HEK293 (cell line): ENCODE measurements around the gene PDE2A.

Source experiments
- CTCF ChIA-PET: fragments of 350-600 bp; formaldehyde crosslinking; extraction: SDS; loops from one replicate; lab custom pipeline; 2021; ENCODE audit warnings: antibody characterized with exemption; lab: Yijun Ruan, JAX
- POLR2A ChIA-PET: fragments of 300-600 bp; formaldehyde crosslinking; extraction: SDS; loops from one replicate; lab custom pipeline; 2020; ENCODE audit warnings: antibody characterized with exemption, inconsistent platforms; lab: Yijun Ruan, JAX
- H3K27ac ChIP-seq: fragments of 200-500 bp; sonication (Bioruptor generic); 2 replicates; pipeline ENCODE4 v1.5.1; 2014; ENCODE audit warnings: low read depth, low read length, control low read depth, inconsistent platforms; ENCODE audit errors: extremely low read depth
- H3K36me3 ChIP-seq, 2 experiments: fragments of 200-500 bp in 1 of 2; sonication (Bioruptor generic) in 1 of 2; 1 replicate in 1 of 2; 2 replicates in 1 of 2; pipeline ENCODE4 v1.5.1; 2014 to 2017; ENCODE audit warnings: inconsistent platforms in 2 of 2, low read length in 2 of 2; ENCODE audit not compliant: control insufficient read depth in 2 of 2, insufficient read depth in 1 of 2
- H3K4me1 ChIP-seq: fragments of 200-500 bp; sonication (Bioruptor generic); 2 replicates; pipeline ENCODE4 v1.5.1; 2014; ENCODE audit warnings: mild to moderate bottlenecking, low read length, inconsistent platforms; ENCODE audit not compliant: control insufficient read depth, insufficient read depth
- H3K4me3 ChIP-seq: 2 replicates; pipeline ENCODE4 v1.5.1; 2011; ENCODE audit warnings: low read depth, mild to moderate bottlenecking, control low read depth, low read length, moderate library complexity
- H3K9me3 ChIP-seq: fragments of 200-500 bp; sonication (Bioruptor generic); 2 replicates; pipeline ENCODE4 v1.5.1; 2014; ENCODE audit warnings: low read depth, low read length, inconsistent platforms; ENCODE audit not compliant: control insufficient read depth, insufficient read depth
- AEBP2 ChIP-seq: fragments of 450-650 bp; formaldehyde crosslinking; IDR thresholded peaks from 2 replicates; pipeline ENCODE4 v1.5.1; 2016; ENCODE audit warnings: missing biosample characterization, missing genetic modification characterization, borderline replicate concordance
- GLIS2 ChIP-seq: fragments of 450-650 bp; formaldehyde crosslinking; IDR thresholded peaks from 2 replicates; pipeline ENCODE4 v1.5.1; 2016; ENCODE audit warnings: missing biosample characterization, missing genetic modification characterization
- MZF1 ChIP-seq: fragments of 450-650 bp; formaldehyde crosslinking; IDR thresholded peaks from 2 replicates; pipeline ENCODE4 v1.5.1; 2017; ENCODE audit warnings: missing biosample characterization, missing genetic modification characterization, borderline replicate concordance
- SP3 ChIP-seq: fragments of 450-650 bp; formaldehyde crosslinking; IDR thresholded peaks from 2 replicates; pipeline ENCODE4 v1.5.1; 2016; ENCODE audit warnings: missing biosample characterization, missing genetic modification characterization
- TCF7L2 ChIP-seq: IDR thresholded peaks from 2 replicates; pipeline ENCODE4 v1.6.1; 2011; ENCODE audit warnings: low read depth, mild to moderate bottlenecking, inconsistent platforms, low read length, moderate library complexity, borderline replicate concordance
- ZBTB1 ChIP-seq: fragments of 450-650 bp; formaldehyde crosslinking; IDR thresholded peaks from 2 replicates; pipeline ENCODE4 v1.5.1; 2016; ENCODE audit warnings: missing biosample characterization, missing genetic modification characterization
- ZBTB10 ChIP-seq: fragments of 450-650 bp; formaldehyde crosslinking; IDR thresholded peaks from 2 replicates; pipeline ENCODE4 v1.5.1; 2016; ENCODE audit warnings: missing biosample characterization, missing genetic modification characterization
- ZFP37 ChIP-seq: fragments of 450-650 bp; formaldehyde crosslinking; IDR thresholded peaks from 2 replicates; pipeline ENCODE4 v1.5.1; 2016; ENCODE audit warnings: missing biosample characterization, missing genetic modification characterization
- ZNF280C ChIP-seq: fragments of 450-650 bp; formaldehyde crosslinking; IDR thresholded peaks from 2 replicates; pipeline ENCODE4 v1.5.1; 2016; ENCODE audit warnings: missing biosample characterization, missing genetic modification characterization
- ZNF311 ChIP-seq: fragments of 450-650 bp; formaldehyde crosslinking; IDR thresholded peaks from 2 replicates; pipeline ENCODE4 v1.5.1; 2017; ENCODE audit warnings: missing biosample characterization, missing genetic modification characterization, borderline replicate concordance
- ZNF48 ChIP-seq: fragments of 450-650 bp; formaldehyde crosslinking; IDR thresholded peaks from 2 replicates; pipeline ENCODE4 v1.5.1; 2016; ENCODE audit warnings: missing biosample characterization, missing genetic modification characterization
- ZNF549 ChIP-seq: fragments of 450-650 bp; IDR thresholded peaks from 2 replicates; pipeline ENCODE4 v1.5.1; 2018; ENCODE audit warnings: missing biosample characterization, missing genetic modification characterization, mild to moderate bottlenecking, inconsistent platforms, moderate library complexity
- ZNF585B ChIP-seq: fragments of 450-650 bp; formaldehyde crosslinking; IDR thresholded peaks from 2 replicates; pipeline ENCODE4 v1.5.1; 2016; ENCODE audit warnings: missing biosample characterization, missing genetic modification characterization
- ZNF777 ChIP-seq: fragments of 450-650 bp; formaldehyde crosslinking; IDR thresholded peaks from 2 replicates; pipeline ENCODE4 v1.5.1; 2017; ENCODE audit warnings: missing biosample characterization, missing genetic modification characterization, borderline replicate concordance
- ZNF843 ChIP-seq: fragments of 450-650 bp; formaldehyde crosslinking; IDR thresholded peaks from 2 replicates; pipeline ENCODE4 v1.5.1; 2016; ENCODE audit warnings: missing biosample characterization, missing genetic modification characterization
- TF ChIP-seq, protein P1 (sequence below): fragments of 450-650 bp; formaldehyde crosslinking; conservative IDR thresholded peaks from 2 replicates; pipeline ENCODE4 v1.5.1; 2016; ENCODE audit warnings: low read depth, missing biosample characterization, missing genetic modification characterization

The PDE2A gene

GRCh38 chr11:72548463-72548862 is 125.8 kb downstream of the PDE2A start:
- TF ChIP-seq ZNF311 (tag by site-specific recombination) (no peak), ZBTB10 (tag by site-specific recombination) (no peak), ZNF843 (tag by site-specific recombination) (no peak), SP3 (tag by site-specific recombination) (no peak), GLIS2 (tag by site-specific recombination) (no peak), ZNF549 (tag by site-specific recombination) (no peak), ZFP37 (tag by site-specific recombination) (no peak)
- TF ChIP-seq, protein P1, sequence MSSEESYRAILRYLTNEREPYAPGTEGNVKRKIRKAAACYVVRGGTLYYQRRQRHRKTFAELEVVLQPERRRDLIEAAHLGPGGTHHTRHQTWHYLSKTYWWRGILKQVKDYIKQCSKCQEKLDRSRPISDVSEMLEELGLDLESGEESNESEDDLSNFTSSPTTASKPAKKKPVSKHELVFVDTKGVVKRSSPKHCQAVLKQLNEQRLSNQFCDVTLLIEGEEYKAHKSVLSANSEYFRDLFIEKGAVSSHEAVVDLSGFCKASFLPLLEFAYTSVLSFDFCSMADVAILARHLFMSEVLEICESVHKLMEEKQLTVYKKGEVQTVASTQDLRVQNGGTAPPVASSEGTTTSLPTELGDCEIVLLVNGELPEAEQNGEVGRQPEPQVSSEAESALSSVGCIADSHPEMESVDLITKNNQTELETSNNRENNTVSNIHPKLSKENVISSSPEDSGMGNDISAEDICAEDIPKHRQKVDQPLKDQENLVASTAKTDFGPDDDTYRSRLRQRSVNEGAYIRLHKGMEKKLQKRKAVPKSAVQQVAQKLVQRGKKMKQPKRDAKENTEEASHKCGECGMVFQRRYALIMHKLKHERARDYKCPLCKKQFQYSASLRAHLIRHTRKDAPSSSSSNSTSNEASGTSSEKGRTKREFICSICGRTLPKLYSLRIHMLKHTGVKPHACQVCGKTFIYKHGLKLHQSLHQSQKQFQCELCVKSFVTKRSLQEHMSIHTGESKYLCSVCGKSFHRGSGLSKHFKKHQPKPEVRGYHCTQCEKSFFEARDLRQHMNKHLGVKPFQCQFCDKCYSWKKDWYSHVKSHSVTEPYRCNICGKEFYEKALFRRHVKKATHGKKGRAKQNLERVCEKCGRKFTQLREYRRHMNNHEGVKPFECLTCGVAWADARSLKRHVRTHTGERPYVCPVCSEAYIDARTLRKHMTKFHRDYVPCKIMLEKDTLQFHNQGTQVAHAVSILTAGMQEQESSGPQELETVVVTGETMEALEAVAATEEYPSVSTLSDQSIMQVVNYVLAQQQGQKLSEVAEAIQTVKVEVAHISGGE (tag by site-specific recombination), result no peak
- Histone ChIP-seq H3K4me3 (no peak overlapping the region), H3K9me3 (no peaks in the 10 kb centered on the region), H3K27ac (no peak overlapping the region), H3K4me1 (no peaks in the 10 kb centered on the region), H3K36me3 (no peaks in the 10 kb centered on the region)
- POLR2A ChIA-PET, result no interaction called here
- CTCF ChIA-PET, result no interaction called here

DNA sequence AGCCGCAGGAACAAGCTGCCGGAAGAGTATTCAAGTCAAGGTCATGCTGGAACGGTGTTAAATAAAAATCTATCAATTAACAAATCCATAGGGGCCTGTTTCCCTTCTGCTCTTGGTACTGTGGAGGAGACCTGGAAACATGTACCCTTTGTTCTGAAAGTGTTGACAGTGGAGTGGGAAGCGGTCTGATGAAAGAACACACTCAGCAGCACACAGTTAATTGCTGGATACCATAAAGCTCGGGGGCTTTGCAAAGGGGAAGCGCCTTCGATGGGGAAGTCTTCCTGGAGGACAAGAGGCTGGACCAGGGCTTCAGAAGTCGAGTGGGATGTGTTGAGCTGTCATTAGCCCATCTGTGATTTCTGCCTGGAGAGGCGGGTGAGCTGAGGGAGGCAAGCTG is 127.4 kb downstream of the PDE2A start:
- Histone ChIP-seq H3K27ac (no peak overlapping the region), H3K4me1 (no peaks in the 10 kb centered on the region), H3K9me3 (no peaks in the 10 kb centered on the region), H3K36me3 (no peaks in the 10 kb centered on the region), H3K4me3 (no peak overlapping the region)
- CTCF ChIA-PET, result interaction anchor here (0.5 to 1.2 kb wide), 2 partner anchors 86 to 137 kb away, joined by 3 to 4 read pairs; no protein-coding TSS in a partner anchor
- TF ChIP-seq MZF1 (tag by site-specific recombination) (no peak), AEBP2 (tag by site-specific recombination) (no peak), ZBTB1 (no peak), ZNF777 (no peak), ZNF48 (tag by site-specific recombination) (no peak), ZNF585B (tag by site-specific recombination) (no peak), TCF7L2 (no peak), ZNF280C (tag by site-specific recombination) (no peak)
- POLR2A ChIA-PET, result no interaction called here
